NCI-H774 (cell line): ENCODE measurements around the gene MARCKSL1.
"Not testable (repeated sequence)": the region's sequence is repeated elsewhere in the genome, so short reads cannot be mapped to it uniquely, and the experiment has no call there.

Source experiments
- DNase-seq: peaks from one replicate; lab custom pipeline; 2025; lab: John Stamatoyannopoulos, UW

Gene MARCKSL1

GRCh38 chr1:32285658-32286057, 50.4 kb downstream of the MARCKSL1 start:
- DNase-seq, result no peak

GRCh38 chr1:32284777-32285176, 51.3 kb downstream of the MARCKSL1 start:
- DNase-seq, result not testable (repeated sequence)
